HCT116 (cell line): Measurements from ENCODE around the gene CTNNA2.

ENCODE experiments used
- EZH2 ChIP-seq: fragments of 200-600 bp; sonication (generic); IDR thresholded peaks from 2 replicates; pipeline ENCODE4 v1.6.1; 2017; ENCODE audit warnings: antibody characterized with exemption, mixed run types
- FOSL1 ChIP-seq: IDR thresholded peaks from 2 replicates; pipeline ENCODE4 v1.6.1; 2012; ENCODE audit warnings: low read depth
- POLR2A ChIP-seq: IDR thresholded peaks from 2 replicates; pipeline ENCODE4 v1.7.0; 2011; ENCODE audit warnings: borderline replicate concordance; ENCODE audit not compliant: insufficient read depth, insufficient read length; ENCODE audit errors: extremely low read depth
- POLR2AphosphoS5 ChIP-seq: IDR thresholded peaks from 2 replicates; pipeline ENCODE4 v1.6.1; 2011; ENCODE audit warnings: mild to moderate bottlenecking, low read depth, low read length, moderate library complexity
- SIN3A ChIP-seq: IDR thresholded peaks from 2 replicates; pipeline ENCODE4 v1.6.1; 2012; ENCODE audit warnings: low read depth
- ZFX ChIP-seq: fragments of 450-650 bp; IDR thresholded peaks from 2 replicates; pipeline ENCODE4 v1.6.1; 2017
- TF ChIP-seq, protein P1 (sequence below), 3 experiments: fragments of 200-600 bp in 1 of 3; sonication (generic) in 1 of 3; IDR thresholded peaks in 2 of 3; conservative IDR thresholded peaks in 1 of 3; 2 replicates each; pipeline ENCODE4 v1.5.1; 2012 to 2017; ENCODE audit warnings: low read depth in 2 of 3, low read length in 2 of 3, antibody characterized with exemption in 1 of 3, borderline replicate concordance in 1 of 3, control low read depth in 1 of 3, mild to moderate bottlenecking in 1 of 3, mixed read lengths in 1 of 3, mixed run types in 1 of 3, moderate library complexity in 1 of 3; ENCODE audit not compliant: insufficient read depth in 1 of 3
- TF ChIP-seq, protein P2 (sequence below): IDR thresholded peaks from 2 replicates; pipeline ENCODE4 v1.6.1; 2012; ENCODE audit warnings: low read depth
- TF ChIP-seq, protein P3 (sequence below): IDR thresholded peaks from 2 replicates; pipeline ENCODE4 v1.6.1; 2012

DNA sequence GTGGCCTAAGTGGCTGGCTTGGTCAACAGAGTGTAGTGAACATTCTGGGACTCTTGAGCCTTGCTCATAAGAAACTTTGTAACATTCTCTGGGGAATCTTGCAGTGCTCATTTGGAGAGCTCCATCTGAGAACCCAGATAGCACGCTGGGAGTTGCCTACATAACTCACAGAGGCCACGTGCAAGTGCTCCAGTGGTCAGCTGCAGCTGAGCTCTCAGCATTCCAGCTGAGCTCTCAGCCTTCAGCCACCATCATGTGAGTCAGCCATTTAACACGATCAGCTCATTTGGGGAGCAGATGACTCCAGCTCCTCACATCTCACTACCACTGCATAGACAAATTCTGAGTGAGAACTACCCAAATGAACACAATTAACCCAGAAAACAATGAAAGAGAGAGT lies 25.5 kb upstream of the CTNNA2 start:
- TF ChIP-seq, protein P1, sequence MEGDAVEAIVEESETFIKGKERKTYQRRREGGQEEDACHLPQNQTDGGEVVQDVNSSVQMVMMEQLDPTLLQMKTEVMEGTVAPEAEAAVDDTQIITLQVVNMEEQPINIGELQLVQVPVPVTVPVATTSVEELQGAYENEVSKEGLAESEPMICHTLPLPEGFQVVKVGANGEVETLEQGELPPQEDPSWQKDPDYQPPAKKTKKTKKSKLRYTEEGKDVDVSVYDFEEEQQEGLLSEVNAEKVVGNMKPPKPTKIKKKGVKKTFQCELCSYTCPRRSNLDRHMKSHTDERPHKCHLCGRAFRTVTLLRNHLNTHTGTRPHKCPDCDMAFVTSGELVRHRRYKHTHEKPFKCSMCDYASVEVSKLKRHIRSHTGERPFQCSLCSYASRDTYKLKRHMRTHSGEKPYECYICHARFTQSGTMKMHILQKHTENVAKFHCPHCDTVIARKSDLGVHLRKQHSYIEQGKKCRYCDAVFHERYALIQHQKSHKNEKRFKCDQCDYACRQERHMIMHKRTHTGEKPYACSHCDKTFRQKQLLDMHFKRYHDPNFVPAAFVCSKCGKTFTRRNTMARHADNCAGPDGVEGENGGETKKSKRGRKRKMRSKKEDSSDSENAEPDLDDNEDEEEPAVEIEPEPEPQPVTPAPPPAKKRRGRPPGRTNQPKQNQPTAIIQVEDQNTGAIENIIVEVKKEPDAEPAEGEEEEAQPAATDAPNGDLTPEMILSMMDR (IDR thresholded peaks at IDR 0.05 in 2 of 3, conservative IDR thresholded peaks at IDR 0.05 in 1 of 3; ENCODE audit: borderline replicate concordance in 1 of 3, insufficient read depth in 1 of 3, low read depth in 2 of 3, low read length in 2 of 3): no peak
- TF ChIP-seq, protein P2, sequence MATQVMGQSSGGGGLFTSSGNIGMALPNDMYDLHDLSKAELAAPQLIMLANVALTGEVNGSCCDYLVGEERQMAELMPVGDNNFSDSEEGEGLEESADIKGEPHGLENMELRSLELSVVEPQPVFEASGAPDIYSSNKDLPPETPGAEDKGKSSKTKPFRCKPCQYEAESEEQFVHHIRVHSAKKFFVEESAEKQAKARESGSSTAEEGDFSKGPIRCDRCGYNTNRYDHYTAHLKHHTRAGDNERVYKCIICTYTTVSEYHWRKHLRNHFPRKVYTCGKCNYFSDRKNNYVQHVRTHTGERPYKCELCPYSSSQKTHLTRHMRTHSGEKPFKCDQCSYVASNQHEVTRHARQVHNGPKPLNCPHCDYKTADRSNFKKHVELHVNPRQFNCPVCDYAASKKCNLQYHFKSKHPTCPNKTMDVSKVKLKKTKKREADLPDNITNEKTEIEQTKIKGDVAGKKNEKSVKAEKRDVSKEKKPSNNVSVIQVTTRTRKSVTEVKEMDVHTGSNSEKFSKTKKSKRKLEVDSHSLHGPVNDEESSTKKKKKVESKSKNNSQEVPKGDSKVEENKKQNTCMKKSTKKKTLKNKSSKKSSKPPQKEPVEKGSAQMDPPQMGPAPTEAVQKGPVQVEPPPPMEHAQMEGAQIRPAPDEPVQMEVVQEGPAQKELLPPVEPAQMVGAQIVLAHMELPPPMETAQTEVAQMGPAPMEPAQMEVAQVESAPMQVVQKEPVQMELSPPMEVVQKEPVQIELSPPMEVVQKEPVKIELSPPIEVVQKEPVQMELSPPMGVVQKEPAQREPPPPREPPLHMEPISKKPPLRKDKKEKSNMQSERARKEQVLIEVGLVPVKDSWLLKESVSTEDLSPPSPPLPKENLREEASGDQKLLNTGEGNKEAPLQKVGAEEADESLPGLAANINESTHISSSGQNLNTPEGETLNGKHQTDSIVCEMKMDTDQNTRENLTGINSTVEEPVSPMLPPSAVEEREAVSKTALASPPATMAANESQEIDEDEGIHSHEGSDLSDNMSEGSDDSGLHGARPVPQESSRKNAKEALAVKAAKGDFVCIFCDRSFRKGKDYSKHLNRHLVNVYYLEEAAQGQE: no peak
- TF ChIP-seq, protein P3, sequence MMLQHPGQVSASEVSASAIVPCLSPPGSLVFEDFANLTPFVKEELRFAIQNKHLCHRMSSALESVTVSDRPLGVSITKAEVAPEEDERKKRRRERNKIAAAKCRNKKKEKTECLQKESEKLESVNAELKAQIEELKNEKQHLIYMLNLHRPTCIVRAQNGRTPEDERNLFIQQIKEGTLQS: no peak
- TF ChIP-seq FOSL1 (no peak), POLR2AphosphoS5 (no peak), EZH2 (no peak), POLR2A (no peak), SIN3A (no peak), ZFX (no peak)
